ENCODE measurements around the gene RFXAP.

RFXAP gene

GRCh38 chr13:36870050-36870692 is 51.1 kb downstream of the RFXAP start:
- no peak for DNase-seq

GRCh38 chr13:36872621-36873020 is 53.6 kb downstream of the RFXAP start:
- DNase-seq = no peak

- DNase-seq = no peak
These were observed 56.4 kb downstream of the RFXAP start for GRCh38 chr13:36875431-36875830.

GRCh38 chr13:36875961-36876360 is 56.9 kb downstream of the RFXAP start:
- DNase-seq = no peak
